Skeletal muscle tissue (tissue), 4 donors: ENCODE results near the gene DNAH2. TPM values are rescaled to one million over a fixed set of nuclear protein-coding genes. Genes with fewer than 3 reads are reported as not detected.

Source experiments
- H3K27ac ChIP-seq: one replicate; pipeline ENCODE4 v1.7.0; 2013; ENCODE audit warnings: mild to moderate bottlenecking, low read depth, low read length, inconsistent platforms
- H3K27me3 ChIP-seq, 3 donors: one replicate each; pipeline ENCODE4 v1.7.0; 2013; ENCODE audit warnings: low read length in 3 of 3; ENCODE audit not compliant: control insufficient read depth in 3 of 3, insufficient read depth in 3 of 3
- H3K36me3 ChIP-seq, 3 donors: one replicate each; pipeline ENCODE4 v1.7.0; 2013; ENCODE audit warnings: low read length in 3 of 3; ENCODE audit not compliant: control insufficient read depth in 3 of 3, insufficient read depth in 3 of 3
- H3K4me1 ChIP-seq, 3 donors: one replicate each; pipeline ENCODE4 v1.7.0; 2013; ENCODE audit warnings: low read length in 3 of 3, mild to moderate bottlenecking in 3 of 3; ENCODE audit not compliant: control insufficient read depth in 3 of 3, insufficient read depth in 3 of 3
- H3K4me3 ChIP-seq, 3 donors: one replicate each; pipeline ENCODE4 v1.7.0; 2013; ENCODE audit warnings: low read length in 3 of 3
- H3K9ac ChIP-seq, 3 donors: one replicate each; pipeline ENCODE4 v1.7.0; 2013; ENCODE audit warnings: low read length in 3 of 3, mild to moderate bottlenecking in 3 of 3, moderate library complexity in 2 of 3, low read depth in 1 of 3
- H3K9me3 ChIP-seq, 3 donors: one replicate each; pipeline ENCODE4 v1.7.0; 2013; ENCODE audit warnings: low read length in 3 of 3; ENCODE audit not compliant: control insufficient read depth in 3 of 3
- total RNA-seq: library from RNA; depleted of rRNA; stranded (reverse); fragments of >200 nt; gene quantifications from one replicate; pipeline ENCODE4 v1.2.3, GENCODE V29; 2014
- donor health status: Osteomylitis.

The DNAH2 gene
- total RNA-seq, 1 donor from 2014 or later = 0.52 TPM

DNA sequence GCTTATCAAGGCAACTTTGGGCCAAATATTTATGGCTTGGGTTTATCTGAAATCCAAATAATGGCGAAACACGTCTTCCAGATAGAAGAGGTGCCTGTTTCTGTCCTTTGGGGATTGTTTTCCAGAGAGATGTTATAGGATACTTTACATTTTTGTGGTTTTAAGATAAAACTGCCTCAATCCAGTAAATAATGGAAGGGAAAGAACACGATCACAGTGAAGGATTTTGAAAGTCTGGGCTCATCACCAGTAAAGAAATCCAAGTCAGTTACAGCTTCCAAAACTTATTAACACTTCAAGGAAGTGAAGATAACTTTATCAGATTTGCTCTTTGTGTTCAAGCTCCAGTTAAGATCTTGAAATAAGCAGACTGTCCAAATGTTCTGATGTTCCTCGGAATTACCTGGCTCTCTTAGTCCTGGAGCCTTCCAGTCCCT is 30.1 kb downstream of the DNAH2 start:
- H3K27me3 ChIP-seq = peaks cover 0 to 7% (median 4%) of the 10 kb centered on the region in 3 donors
- no peak overlapping the region for H3K4me3 ChIP-seq
- H3K36me3 ChIP-seq = no peaks in the 10 kb centered on the region
- H3K4me1 ChIP-seq = no peaks in the 10 kb centered on the region
- no peak overlapping the region for H3K9ac ChIP-seq
- H3K27ac ChIP-seq = no peak overlapping the region
- H3K9me3 ChIP-seq = no peaks in the 10 kb centered on the region

DNA sequence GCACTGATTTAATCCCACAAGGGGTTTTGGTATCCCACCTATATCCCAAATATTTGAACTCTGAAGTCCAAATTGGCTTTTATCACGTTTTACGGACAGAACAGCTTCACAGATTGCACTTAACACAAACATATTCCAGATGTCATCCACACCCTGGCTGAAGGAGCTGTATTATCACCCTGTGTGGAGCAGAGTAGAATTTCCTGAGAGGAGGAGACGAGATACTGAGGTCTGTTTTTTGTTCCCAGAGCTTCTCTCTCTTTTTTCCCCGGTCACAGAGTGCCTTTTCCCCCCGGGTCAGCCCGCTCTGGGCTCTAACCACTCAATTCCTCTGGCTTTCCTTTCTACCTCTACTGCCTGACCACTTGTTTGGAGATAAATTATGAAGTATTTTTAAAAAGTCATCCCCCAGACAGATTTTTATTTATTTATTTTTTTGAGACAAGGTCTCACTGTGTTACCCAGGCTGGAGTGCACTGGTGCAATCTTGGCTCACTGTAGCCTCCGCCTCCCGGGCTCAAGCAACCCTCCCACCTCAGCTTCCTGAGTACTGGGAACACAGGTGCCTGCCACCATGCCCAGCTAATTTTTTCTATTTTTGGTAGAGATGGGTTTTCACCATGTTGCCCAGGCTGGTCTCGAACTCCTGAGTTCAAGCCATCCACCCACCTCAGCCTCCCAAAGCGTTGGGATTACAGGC is 30.7 kb downstream of the DNAH2 start:
- H3K36me3 ChIP-seq = no peaks in the 10 kb centered on the region
- H3K27ac ChIP-seq = no peak overlapping the region
- no peaks in the 10 kb centered on the region for H3K9me3 ChIP-seq
- no peak overlapping the region for H3K9ac ChIP-seq
- peaks cover 0 to 8% (median 0%) of the 10 kb centered on the region in 3 donors for H3K27me3 ChIP-seq
- H3K4me3 ChIP-seq = no peak overlapping the region
- no peaks in the 10 kb centered on the region for H3K4me1 ChIP-seq

DNA sequence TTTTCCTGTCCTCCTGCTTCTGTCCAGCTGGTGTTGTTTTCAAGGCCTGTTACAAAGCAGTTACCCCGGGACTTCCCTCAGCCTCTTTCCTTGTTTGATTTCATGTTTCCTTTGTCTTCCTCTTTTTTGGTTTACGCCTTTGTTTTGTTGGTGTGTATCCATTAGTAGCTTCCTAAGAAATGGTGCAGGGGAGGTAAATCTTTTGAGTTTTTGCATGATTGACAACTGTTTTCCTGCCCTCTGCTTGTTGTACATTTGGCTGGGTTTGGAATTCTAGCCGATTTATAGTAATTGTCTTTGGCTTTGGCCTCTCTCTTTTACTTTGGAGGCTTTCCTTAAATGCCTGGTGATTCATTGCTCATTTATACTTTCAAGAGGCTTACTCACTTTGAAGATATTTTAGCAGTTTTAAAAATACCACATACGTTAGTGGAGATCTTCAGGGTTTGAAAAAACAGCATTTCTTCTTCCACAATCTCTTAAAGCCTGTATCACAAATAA is 32.8 kb downstream of the DNAH2 start:
- no peak overlapping the region for H3K9ac ChIP-seq
- H3K27ac ChIP-seq = no peak overlapping the region
- no peaks in the 10 kb centered on the region for H3K36me3 ChIP-seq
- H3K27me3 ChIP-seq = peaks cover 0 to 16% (median 0%) of the 10 kb centered on the region in 3 donors
- H3K4me1 ChIP-seq = no peaks in the 10 kb centered on the region
- no peak overlapping the region for H3K4me3 ChIP-seq
- no peaks in the 10 kb centered on the region for H3K9me3 ChIP-seq

DNA sequence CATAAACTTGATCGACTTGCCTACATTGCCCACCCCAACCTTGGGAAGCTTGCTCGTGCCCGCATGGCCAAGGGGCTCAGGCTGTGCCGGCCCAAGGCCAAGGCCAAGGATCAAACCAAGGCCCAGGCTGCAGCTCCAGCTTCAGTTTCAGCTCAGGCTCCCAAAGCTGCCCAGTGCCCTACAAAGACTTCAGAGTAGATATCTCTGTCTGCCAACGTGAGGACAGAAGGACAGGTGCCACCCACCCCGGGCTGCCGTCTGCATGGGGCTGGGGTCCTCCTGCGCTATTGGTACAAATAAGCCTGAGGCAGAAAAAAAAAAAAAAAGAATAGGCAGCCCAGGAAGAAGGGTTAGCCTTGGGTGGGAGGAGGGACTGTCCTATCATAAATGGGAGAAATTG is 37.1 kb downstream of the DNAH2 start:
- no peaks in the 10 kb centered on the region for H3K36me3 ChIP-seq
- H3K27ac ChIP-seq = no peak overlapping the region
- no peaks in the 10 kb centered on the region for H3K4me1 ChIP-seq
- peaks cover 0 to 10% (median 0%) of the 10 kb centered on the region in 3 donors for H3K27me3 ChIP-seq
- H3K9ac ChIP-seq = no peak overlapping the region
- no peaks in the 10 kb centered on the region for H3K9me3 ChIP-seq
- no peak overlapping the region for H3K4me3 ChIP-seq

DNA sequence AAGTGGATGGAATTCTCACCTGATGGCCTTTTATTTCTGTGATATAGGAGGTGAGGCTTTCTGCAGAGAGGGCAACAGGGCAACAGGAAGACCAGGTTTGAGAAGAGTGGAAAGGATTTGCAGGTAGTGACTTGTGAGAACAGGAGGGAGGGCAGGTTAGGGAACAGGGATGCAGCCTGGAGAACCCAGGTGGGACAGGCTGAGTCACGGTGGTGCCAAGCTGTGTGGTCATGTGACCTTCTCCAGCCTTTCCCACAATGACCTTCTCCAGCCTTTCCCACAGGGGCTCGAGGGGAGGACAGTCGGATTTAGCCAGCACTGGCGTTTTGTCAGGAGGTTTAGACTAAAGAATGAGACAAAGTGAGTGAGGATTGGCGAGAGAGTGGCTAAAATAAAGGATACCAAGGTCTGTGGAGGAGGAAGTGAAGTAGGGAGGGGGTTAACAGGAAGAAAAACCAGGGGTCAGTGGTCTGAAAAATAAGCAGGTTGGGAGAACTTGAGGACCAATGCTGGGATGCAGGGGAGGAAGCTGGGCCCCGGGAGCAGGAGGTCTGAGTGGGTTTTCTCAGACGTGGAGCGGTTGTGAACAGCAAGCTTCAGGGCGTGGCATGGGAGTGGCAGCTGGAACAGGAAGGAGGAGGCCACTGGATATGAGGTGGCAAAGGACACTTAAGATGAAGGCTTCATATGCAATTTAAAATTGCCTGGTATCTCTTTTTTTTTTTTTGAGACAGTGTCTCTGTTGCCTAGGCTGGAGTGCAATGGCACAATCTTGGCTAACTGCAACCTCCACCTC is 37.7 kb downstream of the DNAH2 start:
- no peaks in the 10 kb centered on the region for H3K9me3 ChIP-seq
- no peaks in the 10 kb centered on the region for H3K36me3 ChIP-seq
- no peaks in the 10 kb centered on the region for H3K4me1 ChIP-seq
- H3K27ac ChIP-seq = no peak overlapping the region
- H3K4me3 ChIP-seq = no peak overlapping the region
- H3K27me3 ChIP-seq = peaks cover 0 to 10% (median 0%) of the 10 kb centered on the region in 3 donors
- H3K9ac ChIP-seq = no peak overlapping the region

DNA sequence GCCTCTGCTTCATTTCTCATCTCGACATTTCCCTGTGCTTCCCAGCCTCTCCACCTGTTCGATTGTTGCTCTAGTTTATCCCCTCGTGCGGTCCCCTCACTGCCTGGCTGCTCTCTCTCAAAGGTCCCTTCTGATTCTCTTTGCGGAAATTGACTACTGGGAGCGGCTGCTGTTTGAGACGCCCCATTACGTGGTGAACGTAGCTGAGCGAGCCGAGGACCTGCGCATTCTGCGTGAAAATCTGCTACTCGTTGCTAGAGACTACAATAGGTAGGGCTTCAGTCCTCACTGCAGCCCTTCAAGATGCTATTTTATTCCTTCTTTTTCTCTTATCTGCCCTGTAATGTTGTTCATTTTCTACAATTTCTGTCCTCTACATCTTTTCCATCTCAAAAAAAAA is 39.4 kb downstream of the DNAH2 start:
- no peaks in the 10 kb centered on the region for H3K9me3 ChIP-seq

DNA sequence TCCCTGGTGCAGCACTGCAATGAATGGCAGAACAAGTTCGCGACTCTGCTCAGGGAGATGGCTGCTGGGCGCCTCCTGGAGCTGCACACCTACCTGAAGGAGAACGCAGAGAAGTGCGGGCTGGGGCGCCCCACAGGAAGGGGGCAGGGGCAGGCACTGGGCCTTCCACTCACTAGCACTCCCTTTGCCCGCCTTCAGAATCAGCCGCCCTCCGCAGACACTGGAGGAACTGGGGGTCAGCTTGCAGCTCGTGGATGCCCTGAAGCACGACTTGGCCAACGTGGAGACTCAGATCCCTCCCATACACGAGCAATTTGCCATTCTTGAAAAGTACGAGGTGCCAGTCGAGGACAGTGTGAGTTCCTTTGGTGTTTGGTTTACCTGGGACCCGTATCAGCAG is 46.4 kb downstream of the DNAH2 start:
- H3K4me1 ChIP-seq = no peaks in the 10 kb centered on the region
- H3K27me3 ChIP-seq = peaks cover 3 to 10% (median 8%) of the 10 kb centered on the region in 3 donors
- H3K9ac ChIP-seq = no peak overlapping the region
- H3K36me3 ChIP-seq = no peaks in the 10 kb centered on the region
- H3K4me3 ChIP-seq = no peak overlapping the region
- no peak overlapping the region for H3K27ac ChIP-seq
- H3K9me3 ChIP-seq = no peaks in the 10 kb centered on the region

More for the DNA sequence above, 39.4 kb downstream of the DNAH2 start:
- Histone ChIP-seq H3K27me3 (peaks cover 0 to 10% (median 0%) of the 10 kb centered on the region in 3 donors), H3K9ac (no peak overlapping the region), H3K27ac (no peak overlapping the region), H3K4me1 (no peaks in the 10 kb centered on the region), H3K4me3 (no peak overlapping the region), H3K36me3 (no peaks in the 10 kb centered on the region)

DNA sequence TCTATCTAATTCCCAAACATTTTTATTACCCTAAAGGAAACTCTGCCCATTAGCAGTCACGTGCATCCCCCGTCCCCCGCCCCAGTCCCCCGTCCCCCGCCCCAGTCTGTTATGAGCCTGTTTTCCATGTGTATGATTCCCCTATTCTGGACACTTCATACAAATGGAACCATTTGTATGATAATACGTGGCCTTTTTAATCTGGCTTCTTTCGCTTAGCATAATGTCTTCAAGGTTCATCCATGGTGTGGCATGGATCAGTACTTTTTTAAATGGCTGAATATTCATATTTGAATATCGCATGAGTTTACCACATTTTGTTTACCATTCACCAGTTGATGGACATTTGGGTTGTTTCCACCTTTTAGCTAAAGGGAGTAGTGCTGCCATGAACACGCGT is 49.5 kb downstream of the DNAH2 start:
- no peak overlapping the region for H3K4me3 ChIP-seq

DNA sequence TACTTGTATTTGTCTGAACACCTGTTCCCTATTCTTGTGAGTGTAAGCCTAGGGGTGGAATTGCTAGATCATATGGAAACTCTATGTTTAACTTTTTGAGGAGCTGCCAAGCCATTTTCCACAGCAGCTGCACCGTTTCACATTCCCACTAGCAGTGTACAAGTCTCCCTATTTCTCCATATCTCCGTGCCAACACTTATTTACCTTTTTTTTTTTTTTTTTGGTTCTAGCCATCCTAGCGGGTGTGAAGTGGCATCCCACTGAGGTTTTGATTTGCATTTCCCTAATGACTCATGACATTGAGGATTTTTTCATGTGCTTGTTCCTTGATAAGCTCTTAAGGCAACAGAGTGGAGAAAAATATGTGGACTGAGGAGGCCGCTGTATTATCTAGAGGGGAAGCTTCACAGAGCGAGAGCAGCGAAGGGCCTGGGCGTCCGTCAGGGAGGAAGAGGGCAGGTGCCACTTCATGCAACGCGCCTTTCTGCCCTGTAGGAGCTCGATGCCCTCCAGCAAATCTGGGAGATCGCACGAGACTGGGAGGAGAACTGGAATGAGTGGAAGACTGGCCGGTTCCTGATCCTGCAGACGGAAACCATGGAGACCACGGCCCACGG is 50.0 kb downstream of the DNAH2 start:
- Histone ChIP-seq H3K9ac (no peak overlapping the region), H3K27me3 (peaks cover 12 to 21% (median 20%) of the 10 kb centered on the region in 3 donors), H3K27ac (no peak overlapping the region), H3K4me1 (no peaks in the 10 kb centered on the region), H3K4me3 (no peak overlapping the region), H3K9me3 (no peaks in the 10 kb centered on the region), H3K36me3 (no peaks in the 10 kb centered on the region)

More for the DNA sequence above, 49.5 kb downstream of the DNAH2 start:
- Histone ChIP-seq H3K27me3 (peaks cover 12 to 20% (median 18%) of the 10 kb centered on the region in 3 donors), H3K9me3 (no peaks in the 10 kb centered on the region), H3K9ac (no peak overlapping the region), H3K36me3 (no peaks in the 10 kb centered on the region), H3K27ac (no peak overlapping the region), H3K4me1 (no peaks in the 10 kb centered on the region)
